IMR-90 (cell line): Measurements from ENCODE around the gene KLHDC2. TPM values are rescaled to one million over a fixed set of nuclear protein-coding genes. Genes with fewer than 3 reads are reported as not detected.
"Not testable (repeated sequence)": the region's sequence is repeated elsewhere in the genome, so short reads cannot be mapped to it uniquely, and the experiment has no call there.

ENCODE experiments used
- ATAC-seq: fragments of 200-7000 bp; cut with Tn5 transposase; 2 replicates; pipeline ENCODE4 v1.9.1; 2020; ENCODE audit warnings: low read depth, mild to moderate bottlenecking, moderate library complexity
- BruUV-seq: library from RNA; stranded (reverse); fragments of 400-500 nt; replicated peaks from 2 replicates; lab custom pipeline; 2021; lab: Mats Ljungman, UMichigan
- CTCF ChIA-PET: fragments of 300-600 bp; formaldehyde crosslinking; extraction: SDS; loops from one replicate; lab custom pipeline; 2021; ENCODE audit warnings: antibody characterized with exemption; lab: Yijun Ruan, JAX
- POLR2A ChIA-PET: fragments of 300-600 bp; sonication (Branson Sonifier 250); formaldehyde crosslinking; loops from one replicate; lab custom pipeline; 2022; ENCODE audit warnings: antibody characterized with exemption; ENCODE audit not compliant: unreplicated experiment; lab: Charles Lee
- DNase-seq: peaks from one replicate; pipeline ENCODE4 v3.0.0; 2013
- H2AFZ ChIP-seq: replicated peaks from 2 replicates; pipeline ENCODE3; 2013; ENCODE audit warnings: low read length, mild to moderate bottlenecking; ENCODE audit not compliant: poor library complexity
- H2AK5ac ChIP-seq: 2 replicates; pipeline ENCODE4 v1.6.1; 2013; ENCODE audit warnings: low read depth, low read length, inconsistent platforms
- H2AK9ac ChIP-seq: replicated peaks from 2 replicates; pipeline ENCODE3; 2013; ENCODE audit warnings: mild to moderate bottlenecking, low read depth, low read length, moderate library complexity; ENCODE audit not compliant: poor library complexity
- H2BK120ac ChIP-seq: 2 replicates; pipeline ENCODE4 v1.6.1; 2013; ENCODE audit warnings: low read depth, low read length, inconsistent platforms
- H2BK15ac ChIP-seq: 3 replicates; pipeline ENCODE4 v1.6.1; 2013; ENCODE audit warnings: low read depth, low read length, inconsistent platforms
- H2BK20ac ChIP-seq: 2 replicates; pipeline ENCODE4 v1.6.1; 2013; ENCODE audit warnings: low read depth, mild to moderate bottlenecking, inconsistent platforms, low read length, moderate library complexity
- H2BK5ac ChIP-seq: 2 replicates; pipeline ENCODE4 v1.6.1; 2013; ENCODE audit warnings: mild to moderate bottlenecking, low read depth, low read length, inconsistent platforms; ENCODE audit not compliant: poor library complexity, severe bottlenecking
- H3K14ac ChIP-seq: replicated peaks from 2 replicates; pipeline ENCODE4 v1.6.1; 2013; ENCODE audit warnings: low read depth, low read length, inconsistent platforms
- H3K18ac ChIP-seq: 2 replicates; pipeline ENCODE4 v1.6.1; 2013; ENCODE audit warnings: low read depth, low read length, control low read depth
- H3K23ac ChIP-seq: 2 replicates; pipeline ENCODE4 v1.6.1; 2013; ENCODE audit warnings: low read depth, low read length, inconsistent platforms
- H3K27ac ChIP-seq: 2 replicates; pipeline ENCODE4 v1.5.1; 2013; ENCODE audit warnings: mild to moderate bottlenecking, control low read depth, low read length; ENCODE audit not compliant: insufficient read depth
- H3K27me3 ChIP-seq: 2 replicates; pipeline ENCODE4 v1.6.1; 2013; ENCODE audit warnings: low read length; ENCODE audit not compliant: control insufficient read depth, insufficient read depth
- H3K36me3 ChIP-seq: 2 replicates; pipeline ENCODE4 v1.6.1; 2013; ENCODE audit warnings: low read length, mixed read lengths; ENCODE audit not compliant: control insufficient read depth, insufficient read depth
- H3K4ac ChIP-seq: 2 replicates; pipeline ENCODE4 v1.6.1; 2013; ENCODE audit warnings: low read depth, low read length, inconsistent platforms
- H3K4me1 ChIP-seq: 2 replicates; pipeline ENCODE4 v1.6.1; 2013; ENCODE audit warnings: low read length, mixed read lengths; ENCODE audit not compliant: control insufficient read depth, insufficient read depth
- H3K4me2 ChIP-seq: 2 replicates; pipeline ENCODE4 v1.6.1; 2013; ENCODE audit warnings: low read depth, mild to moderate bottlenecking, control low read depth, low read length, moderate library complexity
- H3K4me3 ChIP-seq: 2 replicates; pipeline ENCODE4 v1.5.1; 2013; ENCODE audit warnings: low read depth, mild to moderate bottlenecking, control low read depth, low read length, moderate library complexity; ENCODE audit not compliant: insufficient read depth
- H3K56ac ChIP-seq: 2 replicates; pipeline ENCODE4 v1.6.1; 2013; ENCODE audit warnings: low read length, inconsistent platforms; ENCODE audit not compliant: insufficient read depth; ENCODE audit errors: extremely low read depth
- H3K79me1 ChIP-seq, 2 experiments: 2 replicates each; pipeline ENCODE4 v1.6.1; 2013; ENCODE audit warnings: low read length in 2 of 2, inconsistent platforms in 1 of 2, low read depth in 1 of 2
- H3K9ac ChIP-seq: 2 replicates; pipeline ENCODE4 v1.6.1; 2013; ENCODE audit warnings: low read depth, low read length, control low read depth
- H3K9me1 ChIP-seq: 2 replicates; pipeline ENCODE4 v1.6.1; 2013; ENCODE audit warnings: low read length, inconsistent platforms; ENCODE audit not compliant: insufficient read depth
- H3K9me3 ChIP-seq: 2 replicates; pipeline ENCODE4 v1.6.1; 2013; ENCODE audit warnings: low read length; ENCODE audit not compliant: control insufficient read depth, insufficient read depth
- H4K20me1 ChIP-seq: 2 replicates; pipeline ENCODE4 v1.6.1; 2013; ENCODE audit warnings: low read length, inconsistent platforms; ENCODE audit not compliant: insufficient read depth
- H4K5ac ChIP-seq: 2 replicates; pipeline ENCODE4 v1.6.1; 2013; ENCODE audit warnings: mild to moderate bottlenecking, low read depth, low read length, control low read depth
- H4K8ac ChIP-seq, 2 experiments: 2 replicates each; pipeline ENCODE4 v1.6.1; 2013; ENCODE audit warnings: low read depth in 2 of 2, low read length in 2 of 2, control low read depth in 1 of 2, inconsistent platforms in 1 of 2
- H4K91ac ChIP-seq: 2 replicates; pipeline ENCODE4 v1.6.1; 2013; ENCODE audit warnings: low read depth, low read length, inconsistent platforms; ENCODE audit not compliant: insufficient read depth
- WGBS, 2 experiments: methylation state at CpG; one replicate each; pipeline versions ENCODE4 v1.1.5 to v1.1.7; 2013; ENCODE audit warnings: missing lambda C conversion rate in 2 of 2; ENCODE audit not compliant: insufficient read length in 1 of 2; ENCODE audit errors: extremely low coverage in 2 of 2; 5-methylcytosine and 5-hydroxymethylcytosine counted together
- dilution Hi-C: fragments of 300-500 bp; cut with HindIII; formaldehyde crosslinking; loops from one replicate; pipeline ENCODE4 v1.14.3; 2018; ENCODE audit warnings: low sequenced_read_pairs; ENCODE audit not compliant: unreplicated experiment
- in situ Hi-C: fragments of 300-500 bp; cut with MboI; formaldehyde crosslinking; loops from 3 replicates; pipeline ENCODE4 v1.14.3; 2019; ENCODE audit warnings: low sequenced_read_pairs, inconsistent platforms, mixed read lengths
- intact Hi-C: fragments of 100-400 bp; cut with micrococcal nuclease; formaldehyde crosslinking; loops from 2 replicates; pipeline ENCODE4 v1.10.0; 2022
- polyA plus RNA-seq, 3 experiments: library from polyadenylated mRNA; depleted of rRNA; stranded (reverse); fragments of >200 nt; gene quantifications; 2 replicates each; pipeline ENCODE4 v1.2.3, GENCODE V29; 2012; ENCODE audit warnings: low replicate concordance in 1 of 3
- total RNA-seq: library from RNA; depleted of rRNA; stranded (reverse); fragments of >200 nt; gene quantifications from 2 replicates; pipeline ENCODE4 v1.2.3, GENCODE V29; 2012
- TF ChIP-seq, protein P1 (sequence below): fragments of 150-350 bp; IDR thresholded peaks from 2 replicates; pipeline ENCODE4 v1.6.1; 2017; ENCODE audit warnings: mild to moderate bottlenecking, antibody characterized with exemption, low read length, low read depth

KLHDC2 gene
- total and polyA plus RNA-seq, 2 of the 4 experiments (the other 2 are of a cell fraction), result 29.2 to 41.8 TPM

DNA sequence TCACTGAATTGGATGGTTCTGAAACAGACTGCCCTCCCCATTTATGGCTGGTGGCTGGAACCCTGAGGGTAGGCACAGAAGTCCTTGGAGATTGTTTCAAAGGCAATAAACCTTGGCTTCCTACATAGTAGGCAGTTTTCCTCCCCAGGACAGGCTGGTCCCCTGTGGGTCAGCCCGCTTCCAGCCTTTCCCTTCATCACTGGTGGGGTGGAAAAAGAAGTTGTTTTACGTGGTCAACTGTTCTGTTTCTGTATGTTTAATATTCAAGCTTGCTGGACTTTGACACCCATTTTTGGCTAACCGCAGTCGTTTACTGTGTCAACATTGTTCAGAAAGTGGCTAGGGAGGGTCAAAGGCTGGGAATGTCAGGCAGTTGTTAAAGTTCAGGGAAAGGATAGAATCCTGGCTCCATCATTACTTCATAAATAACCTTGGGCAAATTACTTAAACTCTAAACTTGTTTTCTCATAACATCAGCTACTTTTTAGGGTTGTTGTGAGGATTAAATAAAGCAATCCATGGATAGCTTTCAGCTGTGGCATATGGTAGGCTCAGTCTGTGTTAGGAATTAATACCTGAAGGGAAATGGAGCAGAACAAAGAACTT is 2.4 kb downstream of the KLHDC2 start:
- ATAC-seq, result no peak
- no TSS peak for BruUV-seq
- Histone ChIP-seq H2AK9ac (no peak overlapping the region), H2BK5ac (no peak overlapping the region), H2BK20ac (no peak overlapping the region), H3K9me3 (no peaks in the 10 kb centered on the region), H3K23ac (peak overlapping the region; percentile 79; the same call in 1 of the 2 replicates), H3K14ac (no peak overlapping the region), H3K4me1 (peaks cover 9% of the 10 kb centered on the region), H3K4me3 (no peak overlapping the region), H3K27me3 (no peaks in the 10 kb centered on the region), H3K27ac (no peak overlapping the region), H3K9me1 (peaks cover 5% of the 10 kb centered on the region), H2BK15ac (no peak overlapping the region), H4K8ac (no peak overlapping the region), H3K4me2 (peak overlapping the region; percentile 83), H3K36me3 (peaks cover 2% of the 10 kb centered on the region; the same call in 1 of the 2 replicates), H2AFZ (no peak overlapping the region), H3K79me1 (peaks cover 17 to 30% of the 10 kb centered on the region in 2 experiments), H3K4ac (no peak overlapping the region), H2AK5ac (no peak overlapping the region), H4K5ac (no peak overlapping the region), H3K18ac (no peak overlapping the region), H3K9ac (peak overlapping the region; percentile 9; the same call in 1 of the 2 replicates), H4K91ac (no peak overlapping the region), H2BK120ac (no peak overlapping the region), H4K20me1 (peaks cover 11% of the 10 kb centered on the region), H3K56ac (no peak overlapping the region)
- no CpG with 5 or more reads among the region's 4 CpGs for WGBS, 2 experiments
- TF ChIP-seq, protein P1, sequence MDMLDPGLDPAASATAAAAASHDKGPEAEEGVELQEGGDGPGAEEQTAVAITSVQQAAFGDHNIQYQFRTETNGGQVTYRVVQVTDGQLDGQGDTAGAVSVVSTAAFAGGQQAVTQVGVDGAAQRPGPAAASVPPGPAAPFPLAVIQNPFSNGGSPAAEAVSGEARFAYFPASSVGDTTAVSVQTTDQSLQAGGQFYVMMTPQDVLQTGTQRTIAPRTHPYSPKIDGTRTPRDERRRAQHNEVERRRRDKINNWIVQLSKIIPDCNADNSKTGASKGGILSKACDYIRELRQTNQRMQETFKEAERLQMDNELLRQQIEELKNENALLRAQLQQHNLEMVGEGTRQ, result no peak
- POLR2A ChIA-PET, result no interaction called here
- in situ Hi-C loops, result loop anchor here (25.0 kb wide), 1 partner anchor 308 kb away; no protein-coding TSS in a partner anchor
- CTCF ChIA-PET, result interaction anchor here (0.6 kb wide), 2 partner anchors 11 to 496 kb away, joined by 3 to 4 read pairs; no protein-coding TSS in a partner anchor
- intact Hi-C loops, result no loop called here
- dilution Hi-C loops, result no loop called here
- peak; percentile 5 for DNase-seq

DNA sequence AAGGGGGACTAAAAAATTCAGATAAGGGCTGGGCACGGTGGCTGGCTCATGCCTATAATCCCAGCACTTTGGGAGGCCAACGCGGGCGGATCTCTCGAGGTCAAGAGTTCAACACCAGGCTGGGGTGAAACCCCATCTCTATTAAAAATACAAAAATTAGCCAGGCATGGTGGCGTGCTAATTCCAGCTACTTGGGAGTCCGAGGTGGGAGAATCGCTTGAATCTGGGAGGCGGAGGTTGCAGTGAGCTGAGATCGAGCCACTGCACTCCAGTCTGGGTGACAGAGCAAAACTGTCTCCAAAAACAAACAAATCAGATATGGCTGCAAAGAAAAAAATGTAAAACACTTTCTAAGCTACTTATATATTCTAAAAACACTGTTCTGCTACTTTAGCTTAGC is 3.7 kb downstream of the KLHDC2 start:
- Histone ChIP-seq H3K36me3 (peaks cover 10% of the 10 kb centered on the region), H4K20me1 (peaks cover 11% of the 10 kb centered on the region), H3K79me1 (peaks cover 17 to 33% of the 10 kb centered on the region in 2 experiments)
- H2BK5ac ChIP-seq, H2BK15ac ChIP-seq, H3K4me3 ChIP-seq, H3K27me3 ChIP-seq, H3K23ac ChIP-seq, H2AFZ ChIP-seq, intact Hi-C loops, H2AK5ac ChIP-seq, H3K9me3 ChIP-seq, DNase-seq, H3K9ac ChIP-seq, H3K14ac ChIP-seq, H4K91ac ChIP-seq, H3K18ac ChIP-seq, H3K4me2 ChIP-seq, H3K4me1 ChIP-seq, H4K5ac ChIP-seq, POLR2A ChIA-PET, H3K27ac ChIP-seq, H4K8ac ChIP-seq, ATAC-seq, dilution Hi-C loops, H3K9me1 ChIP-seq, BruUV-seq, H3K4ac ChIP-seq, H2BK20ac ChIP-seq, H2AK9ac ChIP-seq, H3K56ac ChIP-seq, H2BK120ac ChIP-seq: not testable (repeated sequence)
- 95% methylated on average over 4 of the region's 10 CpGs; no CpG with 5 or more reads in 1 of the 2 experiments for WGBS, 2 experiments
- in situ Hi-C loops, result loop anchor here (25.0 kb wide), 1 partner anchor 309 kb away; no protein-coding TSS in a partner anchor
- CTCF ChIA-PET, result interaction anchor here (0.7 kb wide), 1 partner anchor 137 kb away, joined by 3 read pairs; the partner anchor contains the start of gene DNAAF2
